Diencephalon (tissue), 1 donor: ENCODE data around the gene HSD17B13. TPM values are rescaled to one million over a fixed set of nuclear protein-coding genes. Genes with fewer than 3 reads are reported as not detected.

Experiments used
- small RNA-seq: library from RNA; depleted of rRNA; stranded (forward); fragments of <200 nt; gene quantifications from one replicate; pipeline ENCODE3, GENCODE V24; 2014
- total RNA-seq: library from RNA; depleted of rRNA; stranded (reverse); fragments of >200 nt; gene quantifications from one replicate; pipeline ENCODE4 v1.2.3, GENCODE V29; 2014

Gene HSD17B13
- 0.69 TPM for total RNA-seq

GRCh38 chr4:87322754-87323153, at the start of gene HSD17B13:
Gene HSD17B13, minus strand, starts transcription at chr4:87322882. Its CDS starts 41 bp downstream, at chr4:87322841.

Small RNA genes lying within 50 kb of the gene (small RNA-seq; reads per million reads assigned to genes)
- gene MIR5705 = not detected

Other genes starting within 250 kb of the HSD17B13 start
- 66.0 TPM for gene KLHL8, start 102.3 kb downstream of the HSD17B13 start, total RNA-seq
- 27.5 TPM for gene HSD17B11, start 68.3 kb upstream of the HSD17B13 start, total RNA-seq
- gene NUDT9, start 99.7 kb upstream of the HSD17B13 start, total RNA-seq = 26.3 TPM
- 127 TPM for gene SPARCL1, start 206.5 kb upstream of the HSD17B13 start, total RNA-seq